ENCODE data around the gene SMTNL1. TPM values are rescaled to one million over a fixed set of nuclear protein-coding genes. Genes with fewer than 3 reads are reported as not detected.

The SMTNL1 gene
- polyA plus RNA-seq, 2 donors, result not detected

- Histone ChIP-seq H3K9me3 (ENCODE audit: control insufficient read depth in 2 of 2, insufficient read depth in 1 of 2, low read depth in 1 of 2, low read length in 1 of 2) (no peaks in the 10 kb centered on the region), H3K36me3 (ENCODE audit: control insufficient read depth in 2 of 2, insufficient read depth in 2 of 2, low read length in 1 of 2) (no peaks in the 10 kb centered on the region), H3K27me3 (ENCODE audit: control insufficient read depth in 1 of 2, insufficient read depth in 2 of 2, low read length in 2 of 2) (no peaks in the 10 kb centered on the region), H3K27ac (ENCODE audit: low read depth in 2 of 2, low read length in 1 of 2) (no peak overlapping the region), H3K4me1 (ENCODE audit: control insufficient read depth in 2 of 2, insufficient read depth in 2 of 2, low read length in 1 of 2) (no peaks in the 10 kb centered on the region), H3K4me3 (ENCODE audit: low read depth in 1 of 2, low read length in 2 of 2) (no peak overlapping the region)
- WGBS, 2 donors, result 62 to 73% methylated on average over 4 of the region's 4 CpGs
Measured at GRCh38 chr11:57542582-57542981, 5.2 kb downstream of the SMTNL1 start.

GRCh38 chr11:57543593-57543992, 6.2 kb downstream of the SMTNL1 start:
- Histone ChIP-seq H3K27ac (ENCODE audit: low read depth in 2 of 2, low read length in 1 of 2) (no peak overlapping the region), H3K27me3 (ENCODE audit: control insufficient read depth in 1 of 2, insufficient read depth in 2 of 2, low read length in 2 of 2) (no peaks in the 10 kb centered on the region), H3K36me3 (ENCODE audit: control insufficient read depth in 2 of 2, insufficient read depth in 2 of 2, low read length in 1 of 2) (no peaks in the 10 kb centered on the region), H3K9me3 (ENCODE audit: control insufficient read depth in 2 of 2, insufficient read depth in 1 of 2, low read depth in 1 of 2, low read length in 1 of 2) (no peaks in the 10 kb centered on the region), H3K4me3 (ENCODE audit: low read depth in 1 of 2, low read length in 2 of 2) (no peak overlapping the region), H3K4me1 (ENCODE audit: control insufficient read depth in 2 of 2, insufficient read depth in 2 of 2, low read length in 1 of 2) (no peaks in the 10 kb centered on the region)
- WGBS, 2 donors, result 48 to 49% methylated on average over 6 of the region's 6 CpGs

GRCh38 chr11:57544566-57544965, 7.2 kb downstream of the SMTNL1 start:
- no peaks in the 10 kb centered on the region for H3K4me1 ChIP-seq (ENCODE audit: control insufficient read depth in 2 of 2, insufficient read depth in 2 of 2, low read length in 1 of 2)
- H3K27me3 ChIP-seq (ENCODE audit: control insufficient read depth in 1 of 2, insufficient read depth in 2 of 2, low read length in 2 of 2), result no peaks in the 10 kb centered on the region
- no peak overlapping the region for H3K4me3 ChIP-seq (ENCODE audit: low read depth in 1 of 2, low read length in 2 of 2)
- H3K9me3 ChIP-seq (ENCODE audit: control insufficient read depth in 2 of 2, insufficient read depth in 1 of 2, low read depth in 1 of 2, low read length in 1 of 2), result no peaks in the 10 kb centered on the region
- no peak overlapping the region for H3K27ac ChIP-seq (ENCODE audit: low read depth in 2 of 2, low read length in 1 of 2)
- WGBS, 2 donors, result 85 to 88% methylated on average over 6 of the region's 6 CpGs
- peaks cover 0 to 1% of the 10 kb centered on the region in 2 donors for H3K36me3 ChIP-seq (ENCODE audit: control insufficient read depth in 2 of 2, insufficient read depth in 2 of 2, low read length in 1 of 2)

- Histone ChIP-seq H3K27ac (ENCODE audit: low read depth in 2 of 2, low read length in 1 of 2) (no peak overlapping the region), H3K9me3 (ENCODE audit: control insufficient read depth in 2 of 2, insufficient read depth in 1 of 2, low read depth in 1 of 2, low read length in 1 of 2) (no peaks in the 10 kb centered on the region), H3K36me3 (ENCODE audit: control insufficient read depth in 2 of 2, insufficient read depth in 2 of 2, low read length in 1 of 2) (peaks cover 0 to 9% of the 10 kb centered on the region in 2 donors), H3K27me3 (ENCODE audit: control insufficient read depth in 1 of 2, insufficient read depth in 2 of 2, low read length in 2 of 2) (no peaks in the 10 kb centered on the region), H3K4me3 (ENCODE audit: low read depth in 1 of 2, low read length in 2 of 2) (no peak overlapping the region), H3K4me1 (ENCODE audit: control insufficient read depth in 2 of 2, insufficient read depth in 2 of 2, low read length in 1 of 2) (no peaks in the 10 kb centered on the region)
- 91 to 93% methylated on average over 13 of the region's 13 CpGs for WGBS, 2 donors
Measured at GRCh38 chr11:57545883-57546282, 8.5 kb downstream of the SMTNL1 start.

GRCh38 chr11:57546451-57546850, 9.1 kb downstream of the SMTNL1 start:
- Histone ChIP-seq H3K27ac (ENCODE audit: low read depth in 2 of 2, low read length in 1 of 2) (no peak overlapping the region), H3K27me3 (ENCODE audit: control insufficient read depth in 1 of 2, insufficient read depth in 2 of 2, low read length in 2 of 2) (no peaks in the 10 kb centered on the region), H3K9me3 (ENCODE audit: control insufficient read depth in 2 of 2, insufficient read depth in 1 of 2, low read depth in 1 of 2, low read length in 1 of 2) (no peaks in the 10 kb centered on the region), H3K36me3 (ENCODE audit: control insufficient read depth in 2 of 2, insufficient read depth in 2 of 2, low read length in 1 of 2) (peaks cover 1 to 9% of the 10 kb centered on the region in 2 donors), H3K4me3 (ENCODE audit: low read depth in 1 of 2, low read length in 2 of 2) (no peak overlapping the region), H3K4me1 (ENCODE audit: control insufficient read depth in 2 of 2, insufficient read depth in 2 of 2, low read length in 1 of 2) (no peaks in the 10 kb centered on the region)
- 95 to 97% methylated on average over 7 of the region's 7 CpGs for WGBS, 2 donors

GRCh38 chr11:57546869-57547475, 9.6 kb downstream of the SMTNL1 start:
- WGBS, 2 donors, result 60 to 73% methylated on average over 5 of the region's 5 CpGs
- no peak overlapping the region for H3K27ac ChIP-seq (ENCODE audit: low read depth in 2 of 2, low read length in 1 of 2)
- no peaks in the 10 kb centered on the region for H3K4me1 ChIP-seq (ENCODE audit: control insufficient read depth in 2 of 2, insufficient read depth in 2 of 2, low read length in 1 of 2)
- H3K27me3 ChIP-seq (ENCODE audit: control insufficient read depth in 1 of 2, insufficient read depth in 2 of 2, low read length in 2 of 2), result no peaks in the 10 kb centered on the region
- no peaks in the 10 kb centered on the region for H3K9me3 ChIP-seq (ENCODE audit: control insufficient read depth in 2 of 2, insufficient read depth in 1 of 2, low read depth in 1 of 2, low read length in 1 of 2)
- no peak overlapping the region for H3K4me3 ChIP-seq (ENCODE audit: low read depth in 1 of 2, low read length in 2 of 2)
- H3K36me3 ChIP-seq (ENCODE audit: control insufficient read depth in 2 of 2, insufficient read depth in 2 of 2, low read length in 1 of 2), result peaks cover 6 to 11% of the 10 kb centered on the region in 2 donors

- no peak overlapping the region for H3K4me3 ChIP-seq (ENCODE audit: low read depth in 1 of 2, low read length in 2 of 2)
- H3K36me3 ChIP-seq (ENCODE audit: control insufficient read depth in 2 of 2, insufficient read depth in 2 of 2, low read length in 1 of 2), result peaks cover 12 to 18% of the 10 kb centered on the region in 2 donors
- H3K4me1 ChIP-seq (ENCODE audit: control insufficient read depth in 2 of 2, insufficient read depth in 2 of 2, low read length in 1 of 2), result no peaks in the 10 kb centered on the region
- H3K27ac ChIP-seq (ENCODE audit: low read depth in 2 of 2, low read length in 1 of 2), result no peak overlapping the region
- H3K27me3 ChIP-seq (ENCODE audit: control insufficient read depth in 1 of 2, insufficient read depth in 2 of 2, low read length in 2 of 2), result no peaks in the 10 kb centered on the region
- H3K9me3 ChIP-seq (ENCODE audit: control insufficient read depth in 2 of 2, insufficient read depth in 1 of 2, low read depth in 1 of 2, low read length in 1 of 2), result no peaks in the 10 kb centered on the region
- 41 to 47% methylated on average over 6 of the region's 6 CpGs for WGBS, 2 donors
Measured at GRCh38 chr11:57547854-57548377, 10.5 kb downstream of the SMTNL1 start.

- H3K4me1 ChIP-seq (ENCODE audit: control insufficient read depth in 2 of 2, insufficient read depth in 2 of 2, low read length in 1 of 2), result no peaks in the 10 kb centered on the region
- no peak overlapping the region for H3K4me3 ChIP-seq (ENCODE audit: low read depth in 1 of 2, low read length in 2 of 2)
- H3K36me3 ChIP-seq (ENCODE audit: control insufficient read depth in 2 of 2, insufficient read depth in 2 of 2, low read length in 1 of 2), result peaks cover 16 to 27% of the 10 kb centered on the region in 2 donors
- H3K27me3 ChIP-seq (ENCODE audit: control insufficient read depth in 1 of 2, insufficient read depth in 2 of 2, low read length in 2 of 2), result no peaks in the 10 kb centered on the region
- no peak overlapping the region for H3K27ac ChIP-seq (ENCODE audit: low read depth in 2 of 2, low read length in 1 of 2)
- H3K9me3 ChIP-seq (ENCODE audit: control insufficient read depth in 2 of 2, insufficient read depth in 1 of 2, low read depth in 1 of 2, low read length in 1 of 2), result no peaks in the 10 kb centered on the region
- 84 to 88% methylated on average over 8 of the region's 8 CpGs for WGBS, 2 donors
Measured at GRCh38 chr11:57549983-57550382, 12.6 kb downstream of the SMTNL1 start.

- no peak overlapping the region for H3K27ac ChIP-seq (ENCODE audit: low read depth in 2 of 2, low read length in 1 of 2)
- peaks cover 16 to 32% of the 10 kb centered on the region in 2 donors for H3K36me3 ChIP-seq (ENCODE audit: control insufficient read depth in 2 of 2, insufficient read depth in 2 of 2, low read length in 1 of 2)
Measured at GRCh38 chr11:57551941-57552340, 14.5 kb downstream of the SMTNL1 start.

GRCh38 chr11:57552479-57552878, 15.1 kb downstream of the SMTNL1 start:
- H3K27me3 ChIP-seq (ENCODE audit: control insufficient read depth in 1 of 2, insufficient read depth in 2 of 2, low read length in 2 of 2), result no peaks in the 10 kb centered on the region
- WGBS, 2 donors, result 67 to 86% methylated on average over 5 of the region's 5 CpGs
- H3K9me3 ChIP-seq (ENCODE audit: control insufficient read depth in 2 of 2, insufficient read depth in 1 of 2, low read depth in 1 of 2, low read length in 1 of 2), result no peaks in the 10 kb centered on the region
- H3K27ac ChIP-seq (ENCODE audit: low read depth in 2 of 2, low read length in 1 of 2), result no peak overlapping the region
- H3K4me3 ChIP-seq (ENCODE audit: low read depth in 1 of 2, low read length in 2 of 2), result no peak overlapping the region
- H3K36me3 ChIP-seq (ENCODE audit: control insufficient read depth in 2 of 2, insufficient read depth in 2 of 2, low read length in 1 of 2), result peaks cover 16 to 32% of the 10 kb centered on the region in 2 donors
- no peaks in the 10 kb centered on the region for H3K4me1 ChIP-seq (ENCODE audit: control insufficient read depth in 2 of 2, insufficient read depth in 2 of 2, low read length in 1 of 2)

More at GRCh38 chr11:57551941-57552340, 14.5 kb downstream of the SMTNL1 start:
- Histone ChIP-seq H3K4me3 (ENCODE audit: low read depth in 1 of 2, low read length in 2 of 2) (no peak overlapping the region), H3K4me1 (ENCODE audit: control insufficient read depth in 2 of 2, insufficient read depth in 2 of 2, low read length in 1 of 2) (no peaks in the 10 kb centered on the region), H3K9me3 (ENCODE audit: control insufficient read depth in 2 of 2, insufficient read depth in 1 of 2, low read depth in 1 of 2, low read length in 1 of 2) (no peaks in the 10 kb centered on the region), H3K27me3 (ENCODE audit: control insufficient read depth in 1 of 2, insufficient read depth in 2 of 2, low read length in 2 of 2) (no peaks in the 10 kb centered on the region)
- 75 to 91% methylated on average over 4 of the region's 4 CpGs for WGBS, 2 donors

All from esophagus (tissue), 2 donors.